ENCODE measurements around the gene DOCK9.

DOCK9 gene

DNA sequence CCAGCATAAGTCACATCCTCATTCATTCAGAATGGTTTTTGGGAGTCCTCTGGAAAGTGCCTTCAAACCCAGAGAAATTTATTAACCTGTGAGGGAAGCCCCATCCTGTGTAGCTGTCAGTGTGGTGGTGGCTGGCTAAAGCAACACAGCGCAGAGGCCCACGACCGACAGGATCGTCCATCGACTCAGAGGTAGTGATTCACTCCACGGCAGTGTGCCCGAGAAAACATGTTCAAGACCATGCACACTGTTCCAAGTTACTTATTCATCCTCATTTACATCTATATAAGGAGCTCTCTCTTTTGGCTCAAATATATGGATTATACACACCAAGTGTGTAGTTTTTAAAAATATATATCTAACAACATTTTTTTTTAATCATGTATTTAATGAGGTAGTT, 129.1 kb downstream of the DOCK9 start:
- no peaks in the 10 kb centered on the region for H3K27me3 ChIP-seq (ENCODE audit: insufficient read depth, low read depth, severe bottlenecking)
- no peaks in the 10 kb centered on the region for H3K9me3 ChIP-seq (ENCODE audit: severe bottlenecking)
- H3K36me3 ChIP-seq = peaks cover 21% of the 10 kb centered on the region
- TF ChIP-seq, protein P1, sequence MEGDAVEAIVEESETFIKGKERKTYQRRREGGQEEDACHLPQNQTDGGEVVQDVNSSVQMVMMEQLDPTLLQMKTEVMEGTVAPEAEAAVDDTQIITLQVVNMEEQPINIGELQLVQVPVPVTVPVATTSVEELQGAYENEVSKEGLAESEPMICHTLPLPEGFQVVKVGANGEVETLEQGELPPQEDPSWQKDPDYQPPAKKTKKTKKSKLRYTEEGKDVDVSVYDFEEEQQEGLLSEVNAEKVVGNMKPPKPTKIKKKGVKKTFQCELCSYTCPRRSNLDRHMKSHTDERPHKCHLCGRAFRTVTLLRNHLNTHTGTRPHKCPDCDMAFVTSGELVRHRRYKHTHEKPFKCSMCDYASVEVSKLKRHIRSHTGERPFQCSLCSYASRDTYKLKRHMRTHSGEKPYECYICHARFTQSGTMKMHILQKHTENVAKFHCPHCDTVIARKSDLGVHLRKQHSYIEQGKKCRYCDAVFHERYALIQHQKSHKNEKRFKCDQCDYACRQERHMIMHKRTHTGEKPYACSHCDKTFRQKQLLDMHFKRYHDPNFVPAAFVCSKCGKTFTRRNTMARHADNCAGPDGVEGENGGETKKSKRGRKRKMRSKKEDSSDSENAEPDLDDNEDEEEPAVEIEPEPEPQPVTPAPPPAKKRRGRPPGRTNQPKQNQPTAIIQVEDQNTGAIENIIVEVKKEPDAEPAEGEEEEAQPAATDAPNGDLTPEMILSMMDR (IDR thresholded peaks at IDR 0.05; ENCODE audit: low read depth, low read length) = no peak
- no peak overlapping the region for H3K4me3 ChIP-seq (ENCODE audit: low read depth, low read length)
- H3K27ac ChIP-seq = no peak overlapping the region
- DNase-seq = no peak

GRCh38 chr13:98847780-98848179, 130.1 kb downstream of the DOCK9 start:
- Histone ChIP-seq H3K36me3 (peaks cover 18% of the 10 kb centered on the region), H3K9me3 (ENCODE audit: severe bottlenecking) (no peaks in the 10 kb centered on the region), H3K27ac (no peak overlapping the region), H3K4me3 (ENCODE audit: low read depth, low read length) (no peak overlapping the region), H3K27me3 (ENCODE audit: insufficient read depth, low read depth, severe bottlenecking) (no peaks in the 10 kb centered on the region)
- DNase-seq = no peak
- TF ChIP-seq, protein P1 (IDR thresholded peaks at IDR 0.05; ENCODE audit: low read depth, low read length) = no peak

DNA sequence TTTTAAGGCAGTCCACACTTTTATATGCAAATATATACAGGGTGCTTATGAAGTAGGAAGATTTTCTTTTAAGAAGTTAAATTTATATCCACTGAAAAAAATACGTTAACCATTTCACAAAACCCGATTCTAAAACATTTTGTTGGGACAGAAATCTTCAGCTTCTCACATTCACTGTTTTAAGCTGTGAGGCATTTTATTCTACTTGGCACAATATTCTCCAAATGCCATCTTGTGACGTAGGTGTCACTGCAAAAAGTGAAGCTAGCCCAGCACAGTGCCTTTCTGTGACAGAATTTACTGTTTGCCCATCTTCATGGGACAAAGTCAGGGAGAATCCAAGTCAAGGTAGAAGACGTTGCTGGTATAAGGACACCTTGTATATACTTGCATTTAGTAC, 130.9 kb downstream of the DOCK9 start:
- no peak overlapping the region for H3K27ac ChIP-seq
- TF ChIP-seq, protein P1 (IDR thresholded peaks at IDR 0.05; ENCODE audit: low read depth, low read length) = no peak
- H3K36me3 ChIP-seq = peaks cover 18% of the 10 kb centered on the region
- H3K4me3 ChIP-seq (ENCODE audit: low read depth, low read length) = no peak overlapping the region
- no peaks in the 10 kb centered on the region for H3K9me3 ChIP-seq (ENCODE audit: severe bottlenecking)
- no peaks in the 10 kb centered on the region for H3K27me3 ChIP-seq (ENCODE audit: insufficient read depth, low read depth, severe bottlenecking)
- no peak for DNase-seq

DNA sequence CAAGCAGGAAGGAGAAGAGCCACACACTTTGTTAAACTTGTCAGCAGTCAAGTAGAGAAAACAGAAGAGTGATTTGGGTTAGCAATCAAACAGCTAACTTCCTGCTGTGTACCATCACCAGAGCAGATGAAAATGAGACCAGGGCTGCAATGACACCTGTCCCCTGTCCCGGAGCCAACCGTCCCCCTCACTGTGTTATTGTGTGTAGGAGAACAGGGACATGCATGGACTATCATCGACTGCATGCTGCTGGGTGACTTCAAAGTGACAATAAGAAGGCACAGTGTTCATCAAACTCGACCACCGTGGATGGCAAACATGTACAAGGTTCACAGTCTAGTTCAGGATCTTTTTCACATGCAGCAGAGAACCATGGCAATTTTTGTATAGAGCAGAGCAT, 131.3 kb downstream of the DOCK9 start:
- Histone ChIP-seq H3K9me3 (ENCODE audit: severe bottlenecking) (no peaks in the 10 kb centered on the region), H3K27ac (no peak overlapping the region), H3K27me3 (ENCODE audit: insufficient read depth, low read depth, severe bottlenecking) (no peaks in the 10 kb centered on the region), H3K36me3 (peaks cover 18% of the 10 kb centered on the region), H3K4me3 (ENCODE audit: low read depth, low read length) (no peak overlapping the region)
- TF ChIP-seq, protein P1 (IDR thresholded peaks at IDR 0.05; ENCODE audit: low read depth, low read length) = no peak
- DNase-seq = no peak

GRCh38 chr13:98845742-98846141, 132.1 kb downstream of the DOCK9 start:
- Histone ChIP-seq H3K27ac (no peak overlapping the region), H3K9me3 (ENCODE audit: severe bottlenecking) (no peaks in the 10 kb centered on the region), H3K36me3 (peaks cover 18% of the 10 kb centered on the region), H3K4me3 (ENCODE audit: low read depth, low read length) (no peak overlapping the region), H3K27me3 (ENCODE audit: insufficient read depth, low read depth, severe bottlenecking) (no peaks in the 10 kb centered on the region)
- DNase-seq = no peak
- TF ChIP-seq, protein P1 (IDR thresholded peaks at IDR 0.05; ENCODE audit: low read depth, low read length) = no peak

DNA sequence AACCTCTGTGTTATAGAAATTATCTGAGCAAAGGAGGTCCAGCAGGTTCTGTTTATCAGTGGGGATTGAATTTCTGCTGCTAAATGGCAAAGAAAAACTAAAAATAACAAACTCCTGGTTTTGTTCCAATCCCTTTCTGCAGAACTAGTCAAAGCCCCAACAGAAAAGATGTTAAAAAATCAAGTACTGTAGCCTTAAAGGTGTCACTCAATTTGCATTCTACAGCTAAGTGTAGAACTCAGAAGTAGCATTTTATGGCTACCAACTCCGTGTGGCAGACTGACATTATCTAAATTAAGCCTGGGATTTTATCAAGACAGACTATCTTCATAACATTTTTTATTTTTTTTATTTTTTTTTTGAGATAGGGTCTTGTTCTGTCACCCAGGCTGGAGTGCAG, 133.8 kb downstream of the DOCK9 start:
- Histone ChIP-seq H3K27me3 (ENCODE audit: insufficient read depth, low read depth, severe bottlenecking) (no peaks in the 10 kb centered on the region), H3K4me3 (ENCODE audit: low read depth, low read length) (no peak overlapping the region), H3K9me3 (ENCODE audit: severe bottlenecking) (no peaks in the 10 kb centered on the region), H3K27ac (no peak overlapping the region), H3K36me3 (peaks cover 14% of the 10 kb centered on the region)
- TF ChIP-seq, protein P1 (IDR thresholded peaks at IDR 0.05; ENCODE audit: low read depth, low read length) = no peak
- no peak for DNase-seq
